ENCODE data around the gene PREX1. TPM values are rescaled to one million over a fixed set of nuclear protein-coding genes. Genes with fewer than 3 reads are reported as not detected.

PREX1 gene
- total and polyA plus RNA-seq, 2 of the 4 experiments (the other 2 are of a cell fraction) = 0.67 to 0.72 TPM

DNA sequence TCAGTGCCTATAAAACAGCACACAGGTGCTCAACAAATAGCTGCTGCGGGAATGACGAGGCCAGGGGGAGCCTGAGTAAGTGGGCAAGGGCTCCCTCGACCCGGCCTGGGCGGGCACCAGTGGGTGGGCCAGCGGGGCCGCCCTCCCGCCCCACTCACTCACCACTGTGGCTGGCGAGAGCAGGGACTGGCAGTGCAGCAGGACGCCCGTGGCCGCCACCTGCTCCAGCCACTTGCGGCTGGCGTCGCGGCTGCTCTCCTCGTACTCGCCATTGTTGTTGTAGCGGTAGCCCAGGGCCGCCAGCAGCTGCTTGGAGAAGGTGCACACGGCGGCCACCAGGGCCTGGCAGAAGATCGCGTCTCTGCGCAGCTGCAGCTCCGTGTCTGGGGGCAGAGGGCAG, 191.5 kb downstream of the PREX1 start:
- 90% methylated on average over 18 of the region's 26 CpGs; no CpG with 5 or more reads in 1 of the 2 experiments for WGBS, 2 experiments (ENCODE audit: extremely low coverage in 2 of 2, insufficient read length in 1 of 2)
- Histone ChIP-seq H3K4ac (ENCODE audit: low read depth, low read length) (no peak overlapping the region), H2AK9ac (replicated peaks; ENCODE audit: low read depth, low read length, poor library complexity) (no peak overlapping the region), H2BK15ac (ENCODE audit: low read depth, low read length) (no peak overlapping the region), H4K8ac (ENCODE audit: low read depth in 2 of 2, low read length in 2 of 2) (no peak overlapping the region), H3K4me2 (ENCODE audit: low read depth, low read length) (no peak overlapping the region), H3K9me1 (ENCODE audit: insufficient read depth, low read length) (peaks cover 5% of the 10 kb centered on the region; the same call in 1 of the 2 replicates), H4K20me1 (ENCODE audit: insufficient read depth, low read length) (peaks cover 4% of the 10 kb centered on the region; the same call in 1 of the 2 replicates), H3K9ac (ENCODE audit: low read depth, low read length) (no peak overlapping the region), H3K36me3 (ENCODE audit: control insufficient read depth, insufficient read depth, low read length) (no peaks in the 10 kb centered on the region), H2AK5ac (ENCODE audit: low read depth, low read length) (no peak overlapping the region), H4K5ac (ENCODE audit: low read depth, low read length) (no peak overlapping the region), H3K56ac (ENCODE audit: extremely low read depth, insufficient read depth, low read length) (no peak overlapping the region), H2AFZ (replicated peaks; ENCODE audit: low read length, poor library complexity) (no peak overlapping the region), H3K4me1 (ENCODE audit: control insufficient read depth, insufficient read depth, low read length) (no peaks in the 10 kb centered on the region), H3K4me3 (ENCODE audit: insufficient read depth, low read depth, low read length) (no peak overlapping the region), H3K9me3 (ENCODE audit: control insufficient read depth, insufficient read depth, low read length) (no peaks in the 10 kb centered on the region), H3K18ac (ENCODE audit: low read depth, low read length) (no peak overlapping the region), H2BK5ac (ENCODE audit: low read depth, low read length, poor library complexity, severe bottlenecking) (no peak overlapping the region), H2BK20ac (ENCODE audit: low read depth, low read length) (no peak overlapping the region), H2BK120ac (ENCODE audit: low read depth, low read length) (no peak overlapping the region), H3K27ac (ENCODE audit: insufficient read depth, low read length) (no peak overlapping the region), H4K91ac (ENCODE audit: insufficient read depth, low read depth, low read length) (no peak overlapping the region), H3K14ac (replicated peaks; ENCODE audit: low read depth, low read length) (no peak overlapping the region), H3K79me1 (ENCODE audit: low read depth in 1 of 2, low read length in 2 of 2) (no peaks in the 10 kb centered on the region), H3K27me3 (ENCODE audit: control insufficient read depth, insufficient read depth, low read length) (peaks cover 2% of the 10 kb centered on the region; the same call in 1 of the 2 replicates), H3K23ac (ENCODE audit: low read depth, low read length) (no peak overlapping the region)
- BruUV-seq (replicated peaks) = no TSS peak
- intact Hi-C loops (cut with micrococcal nuclease) = no loop called here
- POLR2A ChIA-PET (ENCODE audit: unreplicated experiment) = interaction anchor here (0.6 kb wide), 1 partner anchor 14 kb away, joined by 4 read pairs; no protein-coding TSS in a partner anchor
- in situ Hi-C loops (cut with MboI; ENCODE audit: low sequenced_read_pairs) = no loop called here
- no peak for ATAC-seq (ENCODE audit: low read depth)
- CTCF ChIA-PET = no interaction called here
- TF ChIP-seq SMC3 (IDR thresholded peaks at IDR 0.05; ENCODE audit: low read depth, low read length) (no peak), MXI1 (IDR thresholded peaks at IDR 0.05; ENCODE audit: borderline replicate concordance, low read depth, low read length) (no peak)
- dilution Hi-C loops (cut with HindIII; ENCODE audit: low sequenced_read_pairs, unreplicated experiment) = no loop called here
- DNase-seq = no peak
